ENCODE measurements around the gene TLL1. TPM values are rescaled to one million over a fixed set of nuclear protein-coding genes. Genes with fewer than 3 reads are reported as not detected.
A peak's percentile ranks its signal among the peaks of the same experiment; 100 is the strongest.

Gene TLL1
- total RNA-seq, 1 experiment from 2014 or later: not detected

DNA sequence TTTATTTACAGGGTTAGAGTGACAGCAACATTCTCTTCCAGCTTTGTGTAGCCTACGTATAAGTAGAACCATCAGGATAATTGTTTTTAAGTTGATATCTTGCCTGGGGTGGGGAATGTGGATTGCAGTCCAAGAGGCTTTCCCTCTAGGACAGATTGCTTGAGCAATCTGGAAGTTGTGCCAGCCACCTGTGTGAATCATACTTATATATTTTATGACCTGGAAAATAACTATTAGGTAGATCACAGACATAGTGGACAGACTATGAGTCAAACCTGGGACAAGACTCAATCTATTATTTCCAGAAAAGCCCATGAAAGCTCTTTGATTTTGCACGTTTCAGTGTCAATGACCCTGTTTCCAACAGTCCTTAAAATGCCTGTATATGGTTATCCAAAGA is 98.9 kb downstream of the TLL1 start:
- no peak for DNase-seq (ENCODE audit: low read depth)

- DNase-seq (ENCODE audit: low read depth): no peak
Observed at GRCh38 chr4:165972747-165973146, 99.7 kb downstream of the TLL1 start.

DNA sequence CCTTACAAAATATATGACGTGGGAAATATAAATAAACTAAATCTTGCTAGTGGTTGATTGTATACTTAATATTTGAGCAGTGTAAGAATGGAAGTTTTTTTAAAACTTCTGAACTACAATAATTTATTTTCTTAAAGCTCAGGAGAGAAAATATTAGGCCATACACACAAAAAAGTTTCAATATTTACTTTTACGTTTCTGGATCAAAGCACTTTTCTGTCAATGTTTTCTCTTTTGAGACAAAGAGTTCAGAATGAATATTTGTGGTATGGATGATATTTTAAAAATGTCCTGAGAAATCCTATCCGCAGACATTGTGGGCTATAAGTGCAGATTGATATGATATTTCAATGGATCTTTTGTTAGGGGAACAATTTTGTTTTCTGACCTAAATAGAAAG is 109.9 kb downstream of the TLL1 start:
- no peak for DNase-seq (ENCODE audit: low read depth)

DNA sequence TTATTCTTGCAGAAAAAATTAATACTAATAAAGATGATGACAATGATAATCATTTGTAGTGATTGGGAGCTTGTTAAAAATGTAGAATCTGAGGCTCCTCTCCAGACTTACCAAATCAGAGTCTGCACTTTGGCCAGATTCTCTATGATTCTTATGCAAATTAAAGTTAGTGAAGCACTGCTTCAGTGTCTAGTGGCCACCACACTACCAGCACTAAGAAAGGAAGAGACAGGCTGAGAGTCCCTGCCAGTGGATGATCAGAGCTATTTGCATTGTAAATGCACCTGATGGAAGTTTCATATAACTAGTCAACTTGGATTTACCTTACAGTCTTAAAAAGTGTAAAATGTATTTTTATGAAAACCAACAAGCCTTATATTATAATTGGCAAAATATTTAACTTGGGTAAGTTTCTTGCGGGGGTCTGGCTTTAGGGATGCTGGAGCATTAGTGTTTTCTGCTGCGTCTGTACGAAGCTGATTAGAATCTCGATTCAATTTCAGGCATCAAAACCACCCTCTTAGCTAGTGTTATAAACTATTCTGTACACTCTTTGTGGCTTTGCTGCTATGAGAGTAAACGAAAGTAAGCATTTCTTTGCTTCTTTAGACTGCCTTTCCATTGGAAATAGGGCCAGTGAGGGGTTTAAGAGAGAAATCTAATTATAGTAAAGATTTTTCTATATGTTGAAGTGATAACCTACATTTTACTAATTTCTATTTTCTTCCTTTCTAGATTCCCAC is 114.1 kb downstream of the TLL1 start:
- no peak for DNase-seq (ENCODE audit: low read depth)

- no peak for DNase-seq (ENCODE audit: low read depth)
Observed at GRCh38 chr4:165991325-165992180, 118.5 kb downstream of the TLL1 start.

- DNase-seq (ENCODE audit: low read depth): no peak
Observed at GRCh38 chr4:165992283-165992682, 119.2 kb downstream of the TLL1 start.

DNA sequence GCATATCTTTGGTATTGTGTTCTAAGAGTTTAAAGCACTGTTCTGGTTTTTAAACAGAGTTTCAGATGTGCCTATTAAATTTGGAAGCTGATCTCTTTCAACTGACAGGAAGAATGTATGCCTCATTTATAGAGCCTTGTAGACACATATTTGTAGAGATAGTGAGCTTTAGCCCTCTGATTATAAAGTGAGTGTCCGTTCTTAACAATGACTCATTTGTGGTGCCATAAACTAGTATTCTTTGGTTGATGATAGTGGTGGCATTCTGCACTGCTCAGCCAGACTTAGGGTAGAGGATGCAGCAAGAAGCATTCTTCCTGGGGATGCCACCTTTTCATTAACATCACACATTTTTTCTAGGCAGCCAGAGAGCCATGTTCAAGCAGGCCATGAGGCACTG is 121.7 kb downstream of the TLL1 start:
- no peak for DNase-seq (ENCODE audit: low read depth)

DNA sequence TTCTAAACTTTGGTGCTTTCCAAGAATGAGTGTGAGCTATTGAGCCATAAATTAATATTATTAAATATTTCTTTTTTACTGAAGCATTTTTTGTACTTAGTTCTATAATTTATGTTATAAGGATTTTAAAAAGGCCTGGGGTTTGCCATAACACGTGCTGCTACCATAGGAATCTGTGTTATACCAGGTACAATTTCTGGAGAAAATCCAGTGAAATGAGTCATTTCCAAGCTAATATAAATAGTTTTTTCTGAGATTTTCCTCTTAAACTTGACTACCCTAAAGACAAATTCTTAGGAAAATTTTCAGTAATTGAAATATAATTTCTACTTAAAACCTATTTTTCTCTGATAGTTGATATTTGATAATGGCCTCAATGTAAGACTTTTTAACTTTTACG is 130.8 kb downstream of the TLL1 start:
- DNase-seq (ENCODE audit: low read depth): no peak

DNA sequence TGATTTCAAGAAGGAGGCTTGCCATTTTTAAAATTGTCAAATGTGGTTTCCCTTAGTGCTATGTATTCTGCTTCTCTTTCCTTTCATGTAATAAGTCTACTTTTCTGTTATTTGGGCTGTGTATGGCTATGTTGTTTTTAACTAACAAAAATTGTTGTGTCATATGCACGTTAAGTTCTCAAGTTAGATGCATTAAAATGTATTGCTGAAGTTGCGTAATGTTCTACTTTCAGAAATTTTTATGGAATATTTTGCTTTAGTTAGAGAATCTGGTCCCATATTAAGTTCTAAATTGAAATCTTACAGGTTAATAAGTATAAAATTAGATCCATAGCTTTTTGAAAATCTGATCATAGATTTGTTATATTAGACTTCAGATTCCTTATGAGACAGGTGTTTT is 133.2 kb downstream of the TLL1 start:
- no peak for DNase-seq (ENCODE audit: low read depth)

GRCh38 chr4:166008510-166008909 is 135.5 kb downstream of the TLL1 start:
- no peak for DNase-seq (ENCODE audit: low read depth)

DNA sequence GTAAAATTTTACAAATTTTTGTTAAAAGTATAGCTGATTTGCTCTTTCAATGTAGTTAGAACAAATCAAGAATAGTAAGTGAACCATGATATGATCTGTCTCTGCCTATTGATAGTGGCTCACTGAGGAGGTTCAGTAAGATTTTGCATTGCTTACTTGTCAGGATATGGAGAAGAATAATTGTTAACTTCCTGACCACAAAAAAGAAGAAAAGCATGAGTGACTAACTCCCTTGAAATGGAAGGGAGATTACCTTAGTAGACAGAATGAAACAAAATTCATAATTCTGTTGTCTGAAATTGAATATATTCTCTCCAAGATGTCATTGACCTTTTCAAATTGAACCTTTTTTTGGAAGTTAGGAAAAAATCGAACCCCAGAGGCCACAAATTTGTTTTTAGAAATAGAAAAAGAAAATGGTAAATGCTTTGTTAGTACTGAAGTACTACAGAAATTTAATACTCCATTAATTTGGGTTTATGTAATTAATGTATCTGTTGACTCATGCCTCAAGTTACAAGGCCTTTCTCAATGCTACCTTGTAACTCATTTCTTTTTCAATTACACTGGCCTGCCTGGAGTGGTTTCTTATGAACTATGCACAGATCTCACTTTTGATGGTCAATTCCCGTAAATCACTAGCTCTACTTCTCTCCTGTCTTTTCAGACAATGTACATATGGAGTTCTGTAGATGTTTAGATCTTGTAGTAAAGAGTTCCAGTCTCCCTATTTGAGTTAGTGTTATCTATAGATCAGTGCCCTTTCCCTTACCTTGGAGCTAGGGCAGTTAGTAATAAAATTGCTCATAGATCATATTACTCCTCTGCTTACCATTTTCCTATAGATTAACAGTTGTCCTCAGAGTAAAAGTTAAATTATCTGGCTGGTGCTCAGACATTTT is 139.3 kb downstream of the TLL1 start:
- peak; percentile 2 for DNase-seq (ENCODE audit: low read depth)

DNA sequence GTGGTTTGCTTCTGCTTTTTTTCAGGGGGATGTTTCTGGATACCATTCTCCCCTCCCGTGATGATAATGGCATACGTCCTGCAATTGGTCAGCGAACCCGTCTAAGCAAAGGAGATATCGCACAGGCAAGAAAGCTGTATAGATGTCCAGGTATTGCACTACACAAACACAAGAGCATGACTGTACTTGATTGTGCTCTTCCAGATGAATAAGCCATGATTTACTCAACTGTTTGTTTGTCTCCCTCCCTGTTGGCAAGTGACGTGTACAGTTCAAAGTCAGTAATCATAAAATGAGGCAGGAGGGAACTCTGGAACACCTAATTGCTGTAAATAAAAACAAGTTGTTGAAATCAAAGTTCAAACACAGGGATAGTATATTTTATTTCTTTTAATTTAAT is 141.4 kb downstream of the TLL1 start:
- DNase-seq (ENCODE audit: low read depth): no peak

- DNase-seq (ENCODE audit: low read depth): no peak
Observed at GRCh38 chr4:166017804-166018203, 144.8 kb downstream of the TLL1 start.

GRCh38 chr4:166019441-166020220 is 146.6 kb downstream of the TLL1 start:
- DNase-seq (ENCODE audit: low read depth): no peak

DNA sequence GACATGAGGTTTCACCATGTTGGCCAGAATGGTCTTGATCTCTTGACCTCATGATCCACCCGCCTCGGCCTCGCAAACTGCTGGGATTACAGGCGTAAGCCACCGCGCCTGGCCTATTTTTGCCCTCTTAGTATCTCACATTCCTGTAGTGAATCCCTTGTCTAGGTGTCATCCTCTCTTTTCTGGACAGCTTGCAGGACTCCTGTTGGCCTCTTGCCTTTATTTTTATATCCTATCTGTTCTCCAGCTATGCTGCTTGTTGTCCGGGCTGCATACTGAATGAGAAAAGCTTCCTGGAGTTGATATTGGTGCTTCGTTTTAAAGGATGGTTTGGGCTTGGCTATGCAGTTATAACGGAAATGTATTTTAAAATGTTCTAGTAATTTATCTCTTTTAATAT is 148.6 kb downstream of the TLL1 start:
- DNase-seq (ENCODE audit: low read depth): no peak

- no peak for DNase-seq (ENCODE audit: low read depth)
Observed at GRCh38 chr4:166034965-166035364, 161.9 kb downstream of the TLL1 start.

- no peak for DNase-seq (ENCODE audit: low read depth)
Observed at GRCh38 chr4:166039822-166040221, 166.8 kb downstream of the TLL1 start.

- no peak for DNase-seq (ENCODE audit: low read depth)
Observed at GRCh38 chr4:166042510-166043055, 169.5 kb downstream of the TLL1 start.

DNA sequence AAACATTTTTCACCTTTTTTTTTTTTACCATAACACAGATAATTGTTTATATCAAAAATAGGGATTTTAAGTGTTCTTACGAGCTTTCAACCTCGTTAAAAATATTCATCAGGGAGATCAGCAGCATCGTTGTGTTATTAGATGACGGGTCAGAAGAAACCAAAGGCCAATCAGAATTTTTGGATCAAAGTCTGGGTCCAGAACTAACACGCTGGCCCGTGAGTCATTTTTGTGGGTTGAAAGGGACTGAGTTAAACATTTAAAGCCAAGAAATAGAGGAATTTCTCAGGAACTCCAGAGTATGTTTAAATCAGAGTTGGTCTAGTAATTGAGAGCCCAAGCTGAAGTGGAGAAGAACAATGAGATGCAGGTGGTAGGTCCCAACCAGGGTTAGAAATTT is 170.8 kb downstream of the TLL1 start:
- peak; percentile 3 for DNase-seq (ENCODE audit: low read depth)

DNA sequence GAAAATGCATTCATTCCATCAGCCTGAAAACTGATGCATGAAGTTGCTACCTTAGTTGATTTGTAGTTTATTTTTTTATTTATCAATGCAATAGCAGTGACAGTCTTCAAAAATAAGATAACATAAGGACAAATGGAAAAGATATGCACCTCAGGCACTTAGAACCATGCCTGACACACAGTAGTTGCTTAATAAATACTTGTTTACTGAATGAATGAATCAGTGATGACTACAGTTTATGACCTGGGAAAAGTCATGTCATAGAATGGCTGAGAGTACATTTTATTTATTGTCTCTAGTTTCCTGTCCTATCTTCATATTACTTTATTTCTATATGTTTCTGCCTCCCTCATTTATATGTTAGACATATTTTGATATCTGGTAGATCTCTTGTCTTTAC is 171.8 kb downstream of the TLL1 start:
- no peak for DNase-seq (ENCODE audit: low read depth)

DNA sequence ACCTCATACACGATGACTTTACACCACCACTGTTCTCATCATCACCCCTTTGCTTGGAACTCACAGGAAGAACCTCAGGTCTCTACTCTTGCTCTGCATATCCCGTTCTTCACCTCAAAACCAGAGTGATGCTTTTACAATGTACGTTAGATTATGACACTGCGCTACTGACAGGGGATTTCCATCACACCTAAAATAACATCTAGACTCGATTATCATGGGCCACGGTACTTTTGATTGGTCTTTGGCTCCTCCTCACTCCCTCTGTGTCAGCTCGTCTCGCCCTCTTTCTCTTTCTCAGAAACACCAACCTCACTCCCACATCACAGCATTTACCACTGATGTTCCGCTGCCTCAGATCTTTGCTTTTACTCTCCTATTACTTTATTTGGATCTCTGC is 172.4 kb downstream of the TLL1 start:
- no peak for DNase-seq (ENCODE audit: low read depth)
